Measurements from ENCODE around the gene SMIM41. TPM values are rescaled to one million over a fixed set of nuclear protein-coding genes. Genes with fewer than 3 reads are reported as not detected.

SMIM41 gene
- total RNA-seq, 1 donor from 2014 or later, result not detected

DNA sequence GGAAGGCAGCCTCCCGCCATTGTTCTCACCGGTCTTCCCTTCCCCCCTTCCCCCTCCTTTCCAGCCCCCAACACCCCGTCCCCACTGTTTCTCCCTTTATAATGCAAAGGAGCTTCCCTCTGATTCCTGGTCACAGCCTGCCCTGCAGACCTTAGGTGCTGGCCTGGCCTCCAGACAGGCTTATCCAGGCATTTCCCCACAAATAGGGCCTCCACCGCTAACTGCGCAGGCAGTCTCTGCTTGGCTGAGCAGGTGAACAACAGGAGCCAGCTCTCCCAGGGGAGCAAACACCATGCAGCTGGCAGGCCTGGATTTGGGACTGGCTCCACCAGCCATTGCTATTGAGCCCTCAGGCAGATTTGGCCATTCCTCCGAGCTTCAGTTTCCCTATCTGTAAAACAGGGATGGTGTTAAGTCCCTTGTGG is 46.0 kb downstream of the SMIM41 start:
- H3K36me3 Mint-ChIP-seq (ENCODE audit: insufficient read depth), result no peaks in the 10 kb centered on the region
- H3K27ac Mint-ChIP-seq, result no peak overlapping the region
- peaks cover 2% of the 10 kb centered on the region for H3K4me1 Mint-ChIP-seq (ENCODE audit: low read depth)
- H3K4me3 Mint-ChIP-seq (ENCODE audit: low read depth), result no peak overlapping the region
- H3K27me3 Mint-ChIP-seq, result peaks cover 15% of the 10 kb centered on the region
- no peak for DNase-seq (ENCODE audit: low spot score, unreplicated experiment)
- TF ChIP-seq, protein P1, sequence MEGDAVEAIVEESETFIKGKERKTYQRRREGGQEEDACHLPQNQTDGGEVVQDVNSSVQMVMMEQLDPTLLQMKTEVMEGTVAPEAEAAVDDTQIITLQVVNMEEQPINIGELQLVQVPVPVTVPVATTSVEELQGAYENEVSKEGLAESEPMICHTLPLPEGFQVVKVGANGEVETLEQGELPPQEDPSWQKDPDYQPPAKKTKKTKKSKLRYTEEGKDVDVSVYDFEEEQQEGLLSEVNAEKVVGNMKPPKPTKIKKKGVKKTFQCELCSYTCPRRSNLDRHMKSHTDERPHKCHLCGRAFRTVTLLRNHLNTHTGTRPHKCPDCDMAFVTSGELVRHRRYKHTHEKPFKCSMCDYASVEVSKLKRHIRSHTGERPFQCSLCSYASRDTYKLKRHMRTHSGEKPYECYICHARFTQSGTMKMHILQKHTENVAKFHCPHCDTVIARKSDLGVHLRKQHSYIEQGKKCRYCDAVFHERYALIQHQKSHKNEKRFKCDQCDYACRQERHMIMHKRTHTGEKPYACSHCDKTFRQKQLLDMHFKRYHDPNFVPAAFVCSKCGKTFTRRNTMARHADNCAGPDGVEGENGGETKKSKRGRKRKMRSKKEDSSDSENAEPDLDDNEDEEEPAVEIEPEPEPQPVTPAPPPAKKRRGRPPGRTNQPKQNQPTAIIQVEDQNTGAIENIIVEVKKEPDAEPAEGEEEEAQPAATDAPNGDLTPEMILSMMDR (IDR thresholded peaks at IDR 0.05; ENCODE audit: unreplicated experiment), result no peak
- no peaks in the 10 kb centered on the region for H3K9me3 Mint-ChIP-seq (ENCODE audit: low read depth)

DNA sequence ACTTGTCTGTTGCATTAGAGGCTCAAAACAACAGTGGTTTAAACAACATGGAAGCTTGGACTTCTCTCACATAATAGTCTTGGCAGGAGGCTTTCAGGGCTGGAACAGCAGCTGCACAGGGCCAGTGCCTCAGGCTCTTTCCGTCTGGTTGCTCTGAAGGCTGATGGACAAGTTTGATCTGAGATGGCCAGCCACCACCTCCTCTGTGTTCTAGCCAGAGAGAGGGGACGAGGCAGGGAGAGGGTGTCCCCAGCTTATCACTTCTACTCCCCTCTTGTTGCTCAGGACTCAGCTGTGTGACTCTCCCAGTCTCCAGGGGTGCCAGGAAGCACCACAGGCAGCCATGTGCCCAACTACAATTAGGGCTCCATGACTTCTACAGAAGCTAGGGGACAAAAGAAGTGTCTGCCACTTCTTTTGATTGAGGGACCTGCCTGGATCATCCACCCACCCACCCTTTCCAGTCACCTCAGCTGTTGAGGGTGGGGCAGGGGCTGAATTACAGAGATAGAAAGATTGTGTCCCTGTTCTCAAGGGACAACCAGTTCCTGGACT is 46.6 kb downstream of the SMIM41 start:
- no peak overlapping the region for H3K4me3 Mint-ChIP-seq (ENCODE audit: low read depth)
- H3K4me1 Mint-ChIP-seq (ENCODE audit: low read depth), result peaks cover 2% of the 10 kb centered on the region
- no peaks in the 10 kb centered on the region for H3K9me3 Mint-ChIP-seq (ENCODE audit: low read depth)
- no peak for DNase-seq (ENCODE audit: low spot score, unreplicated experiment)
- TF ChIP-seq, protein P1 (IDR thresholded peaks at IDR 0.05; ENCODE audit: unreplicated experiment), result no peak
- peaks cover 15% of the 10 kb centered on the region for H3K27me3 Mint-ChIP-seq
- no peaks in the 10 kb centered on the region for H3K36me3 Mint-ChIP-seq (ENCODE audit: insufficient read depth)
- H3K27ac Mint-ChIP-seq, result no peak overlapping the region

DNA sequence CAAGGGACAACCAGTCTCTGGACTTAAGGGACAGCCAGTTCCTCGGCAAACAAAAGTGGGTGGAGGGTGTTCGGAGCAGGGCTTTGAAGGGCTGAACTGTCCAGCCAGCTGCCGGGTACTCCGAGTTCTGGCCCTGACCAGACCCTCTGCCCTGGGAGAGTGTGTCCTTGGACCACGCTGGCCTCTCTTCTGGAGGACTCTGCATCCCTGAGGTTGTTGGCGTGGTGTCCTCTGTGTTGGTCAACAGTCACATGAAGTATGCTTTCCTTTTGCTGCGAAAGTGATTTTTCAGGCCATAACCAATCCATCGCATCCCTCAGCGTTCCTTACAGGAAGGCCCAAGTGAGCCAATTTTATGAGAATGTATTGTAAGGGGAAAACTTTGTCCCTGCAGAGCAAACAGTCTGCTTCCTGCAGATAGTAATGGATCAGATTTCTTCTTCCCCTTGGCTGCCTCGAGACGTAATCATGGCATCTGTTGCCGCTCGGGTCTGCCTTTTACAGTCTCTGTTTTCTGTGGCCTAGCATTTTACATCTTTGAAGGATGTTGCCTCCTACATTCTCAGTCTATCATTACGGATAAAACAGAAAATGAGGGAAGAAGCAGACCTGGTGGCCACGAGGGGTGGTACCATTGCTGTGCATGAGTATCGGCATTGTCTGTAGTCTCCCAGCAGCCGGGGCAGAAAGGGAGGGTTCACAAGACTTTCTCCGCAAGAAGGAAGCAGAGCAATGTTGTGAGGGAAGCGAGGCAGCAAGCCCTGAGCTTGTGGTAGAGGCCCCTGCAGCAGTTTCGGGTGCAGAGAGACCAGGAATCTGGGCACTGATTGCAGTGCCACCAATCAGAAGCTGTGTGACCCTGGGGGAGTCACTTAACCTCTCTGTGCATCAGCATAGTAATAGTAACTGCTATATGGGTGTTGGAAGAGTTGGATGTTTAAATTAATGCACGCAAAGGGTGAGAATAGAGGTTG is 47.4 kb downstream of the SMIM41 start:
- Mint-ChIP-seq H3K36me3 (ENCODE audit: insufficient read depth) (no peaks in the 10 kb centered on the region), H3K27me3 (peaks cover 14% of the 10 kb centered on the region), H3K4me1 (ENCODE audit: low read depth) (peaks cover 2% of the 10 kb centered on the region), H3K4me3 (ENCODE audit: low read depth) (no peak overlapping the region), H3K9me3 (ENCODE audit: low read depth) (no peaks in the 10 kb centered on the region), H3K27ac (no peak overlapping the region)
- no peak for DNase-seq (ENCODE audit: low spot score, unreplicated experiment)
- TF ChIP-seq, protein P1 (IDR thresholded peaks at IDR 0.05; ENCODE audit: unreplicated experiment), result no peak

DNA sequence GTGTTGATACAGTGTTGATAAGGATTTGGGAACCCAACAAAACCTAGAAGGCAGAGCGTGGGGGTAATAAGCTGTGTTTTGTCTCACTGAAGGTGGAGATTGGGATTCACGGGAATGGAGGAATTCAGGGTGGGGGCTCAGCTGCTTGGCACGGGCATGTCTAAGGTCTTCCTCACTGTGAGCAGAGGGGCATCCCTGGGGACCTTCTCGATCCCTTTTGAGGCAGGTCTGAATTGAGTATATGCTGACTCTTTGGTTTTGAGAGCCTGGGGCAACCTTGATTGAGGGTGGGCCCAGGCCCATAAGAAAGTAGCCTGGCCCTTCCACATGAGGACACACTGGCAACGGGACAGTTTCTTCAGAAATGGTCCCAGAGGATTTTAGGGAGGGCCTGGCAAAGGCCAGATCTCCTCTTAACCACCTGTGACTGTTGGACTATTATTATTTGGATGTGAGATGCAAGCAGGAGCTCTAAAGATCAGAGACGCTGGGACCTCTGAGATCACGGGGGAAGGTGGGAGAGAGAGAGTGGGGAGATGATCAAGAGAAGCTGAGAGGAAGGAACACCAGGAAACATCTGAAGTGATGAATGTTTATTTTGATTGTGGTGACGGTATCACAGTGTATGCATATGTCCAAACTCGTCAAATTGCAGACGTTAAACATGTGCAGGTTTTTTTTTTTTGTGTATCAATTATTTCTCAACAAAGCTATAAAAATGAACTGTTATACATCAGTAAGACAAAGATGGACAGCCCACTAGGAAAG is 48.4 kb downstream of the SMIM41 start:
- Mint-ChIP-seq H3K27me3 (peaks cover 6% of the 10 kb centered on the region), H3K36me3 (ENCODE audit: insufficient read depth) (no peaks in the 10 kb centered on the region), H3K27ac (no peak overlapping the region), H3K4me3 (ENCODE audit: low read depth) (no peak overlapping the region), H3K9me3 (ENCODE audit: low read depth) (no peaks in the 10 kb centered on the region), H3K4me1 (ENCODE audit: low read depth) (peaks cover 2% of the 10 kb centered on the region)
- no peak for DNase-seq (ENCODE audit: low spot score, unreplicated experiment)
- TF ChIP-seq, protein P1 (IDR thresholded peaks at IDR 0.05; ENCODE audit: unreplicated experiment), result no peak

DNA sequence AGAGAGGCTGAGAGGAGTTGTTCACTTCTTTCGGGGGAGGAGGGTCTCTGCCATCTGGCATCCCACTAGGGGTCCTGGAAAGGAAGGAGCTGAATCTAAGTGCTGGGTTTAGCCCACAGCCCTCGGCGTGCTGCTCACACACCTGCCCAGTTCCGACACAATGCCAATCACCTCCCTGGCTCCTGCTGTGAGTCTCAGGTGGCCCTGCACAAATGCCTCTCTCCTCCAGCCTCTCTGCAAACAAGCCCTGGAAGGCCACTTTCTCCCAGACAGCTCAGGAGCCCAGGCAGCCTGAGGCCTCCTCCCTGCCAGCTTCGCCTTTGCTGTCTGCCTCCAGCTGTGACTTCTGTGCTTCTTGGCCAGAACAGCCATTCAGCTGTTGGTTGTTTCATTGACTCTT is 51.2 kb downstream of the SMIM41 start:
- H3K9me3 Mint-ChIP-seq (ENCODE audit: low read depth), result no peaks in the 10 kb centered on the region
- H3K4me1 Mint-ChIP-seq (ENCODE audit: low read depth), result peaks cover 2% of the 10 kb centered on the region
- H3K27me3 Mint-ChIP-seq, result peaks cover 5% of the 10 kb centered on the region
- H3K4me3 Mint-ChIP-seq (ENCODE audit: low read depth), result no peak overlapping the region
- H3K27ac Mint-ChIP-seq, result no peak overlapping the region
- no peaks in the 10 kb centered on the region for H3K36me3 Mint-ChIP-seq (ENCODE audit: insufficient read depth)
- TF ChIP-seq, protein P1 (IDR thresholded peaks at IDR 0.05; ENCODE audit: unreplicated experiment), result no peak
- no peak for DNase-seq (ENCODE audit: low spot score, unreplicated experiment)

Data from progenitor cell of endocrine pancreas (in vitro differentiated cells).